ENCODE data around the gene RBMY1B.
"Not testable (repeated sequence)": the region's sequence is repeated elsewhere in the genome, so short reads cannot be mapped to it uniquely, and the experiment has no call there.

The RBMY1B gene

DNA sequence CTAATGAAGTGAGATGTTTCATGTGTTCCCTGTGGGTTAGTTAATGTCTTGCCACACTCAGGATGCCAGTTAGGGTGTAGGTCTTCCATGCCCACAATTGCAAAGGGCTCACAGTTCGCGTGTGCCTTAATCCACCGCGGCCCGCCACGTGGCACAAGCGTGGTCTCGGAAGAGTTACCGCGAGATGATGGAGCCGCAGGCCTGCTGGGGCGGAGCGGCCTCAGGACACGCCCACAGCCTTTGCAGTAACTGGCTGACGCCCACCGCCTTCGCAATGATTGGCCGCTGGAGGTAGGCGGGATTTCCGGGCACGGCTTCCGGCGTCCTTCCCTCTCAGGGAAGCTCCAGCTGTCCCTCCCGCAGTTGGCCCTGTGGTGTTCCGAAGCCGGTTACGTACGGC, at the start of gene RBMY1B:
Gene RBMY1B (plus strand): TSS at position 301 of the 400 bp plus-strand sequence. CDS start 2,013 bp downstream, outside the sequence.
- DNase-seq, result not testable (repeated sequence)

DNA sequence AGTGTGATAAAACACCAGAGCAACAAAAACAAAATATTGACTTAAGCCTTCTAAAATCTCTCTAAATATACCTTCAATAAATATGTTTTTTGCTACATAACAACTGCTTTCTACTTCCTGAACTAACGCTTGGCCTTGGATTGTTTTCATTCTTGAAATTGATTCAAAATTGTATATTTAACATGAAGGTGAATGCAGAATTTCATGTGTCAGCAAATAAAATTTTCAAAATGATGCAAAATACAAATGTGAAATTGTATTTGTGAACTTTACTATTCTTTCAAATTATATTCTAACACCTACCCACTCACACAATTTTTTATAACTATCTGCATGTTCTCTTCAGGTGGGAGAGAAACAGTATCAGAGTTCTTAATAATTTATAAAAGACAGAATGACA, 48.2 kb upstream of the RBMY1B start:
- DNase-seq, result not testable (repeated sequence)

DNA sequence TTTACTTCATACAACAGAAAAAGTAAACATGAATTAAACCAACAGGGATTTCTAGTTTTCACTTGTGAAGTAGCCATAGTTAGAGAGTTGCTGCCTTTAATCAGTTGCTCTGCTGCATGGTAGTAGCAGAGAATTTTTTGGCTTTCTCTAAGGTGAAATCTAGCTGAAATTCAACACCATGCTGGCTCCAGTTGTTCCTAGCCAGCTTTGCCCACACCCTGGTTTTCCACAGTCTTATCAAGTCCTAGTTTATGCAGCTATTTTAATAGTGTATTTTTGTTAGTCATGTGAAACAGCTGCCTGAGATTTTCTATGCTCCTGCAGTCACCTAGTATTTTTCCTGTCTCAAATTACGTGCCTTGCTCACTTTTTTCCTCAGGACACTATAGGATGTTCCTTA, 28.2 kb upstream of the RBMY1B start:
- DNase-seq, result no peak

DNA sequence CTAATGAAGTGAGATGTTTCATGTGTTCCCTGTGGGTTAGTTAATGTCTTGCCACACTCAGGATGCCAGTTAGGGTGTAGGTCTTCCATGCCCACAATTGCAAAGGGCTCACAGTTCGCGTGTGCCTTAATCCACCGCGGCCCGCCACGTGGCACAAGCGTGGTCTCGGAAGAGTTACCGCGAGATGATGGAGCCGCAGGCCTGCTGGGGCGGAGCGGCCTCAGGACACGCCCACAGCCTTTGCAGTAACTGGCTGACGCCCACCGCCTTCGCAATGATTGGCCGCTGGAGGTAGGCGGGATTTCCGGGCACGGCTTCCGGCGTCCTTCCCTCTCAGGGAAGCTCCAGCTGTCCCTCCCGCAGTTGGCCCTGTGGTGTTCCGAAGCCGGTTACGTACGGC, 23.4 kb downstream of the RBMY1B start, which contains the start of gene RBMY1A1:
Gene RBMY1A1 (plus strand): TSS at position 301 of the 400 bp plus-strand sequence. CDS start 2,013 bp downstream, outside the sequence.
- not testable (repeated sequence) for DNase-seq

DNA sequence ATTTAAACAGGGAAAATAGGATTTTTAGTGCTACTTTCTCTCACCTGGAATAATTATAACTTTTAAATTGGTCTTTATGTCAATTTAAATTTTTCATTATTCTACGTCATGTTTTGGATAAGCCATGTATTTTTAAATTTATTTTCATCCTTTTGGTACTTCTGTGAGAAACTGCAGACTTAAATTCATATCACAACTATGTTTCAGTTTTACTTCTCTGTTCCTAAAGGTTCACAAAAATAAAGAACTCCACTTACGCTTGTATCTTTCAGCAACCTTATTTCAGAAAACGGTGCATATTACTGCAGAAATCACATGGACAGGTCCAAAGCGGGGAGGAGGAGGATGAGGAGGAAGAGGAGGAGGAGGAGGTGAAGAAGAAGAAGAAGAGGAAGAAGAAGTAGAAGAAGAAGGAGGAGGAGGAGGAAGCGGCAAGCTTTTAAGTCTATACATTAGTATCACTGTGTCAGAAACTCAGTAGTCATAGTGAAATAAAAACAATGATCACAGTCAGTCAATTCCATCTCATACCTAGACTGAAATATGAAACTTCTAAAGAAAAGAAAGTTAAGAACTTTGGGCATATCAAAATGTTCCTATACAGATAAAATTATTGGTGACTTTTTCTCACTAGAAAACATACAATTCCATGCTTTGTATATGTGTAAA, 48.3 kb downstream of the RBMY1B start:
- DNase-seq, result not testable (repeated sequence)
